MV-4-11 (cell line): ENCODE results near the gene IFNL2.
"Not testable (repeated sequence)": the region's sequence is repeated elsewhere in the genome, so short reads cannot be mapped to it uniquely, and the experiment has no call there.

Experiments used
- DNase-seq: peaks from one replicate; lab custom pipeline; 2025; lab: John Stamatoyannopoulos, UW

Gene IFNL2

DNA sequence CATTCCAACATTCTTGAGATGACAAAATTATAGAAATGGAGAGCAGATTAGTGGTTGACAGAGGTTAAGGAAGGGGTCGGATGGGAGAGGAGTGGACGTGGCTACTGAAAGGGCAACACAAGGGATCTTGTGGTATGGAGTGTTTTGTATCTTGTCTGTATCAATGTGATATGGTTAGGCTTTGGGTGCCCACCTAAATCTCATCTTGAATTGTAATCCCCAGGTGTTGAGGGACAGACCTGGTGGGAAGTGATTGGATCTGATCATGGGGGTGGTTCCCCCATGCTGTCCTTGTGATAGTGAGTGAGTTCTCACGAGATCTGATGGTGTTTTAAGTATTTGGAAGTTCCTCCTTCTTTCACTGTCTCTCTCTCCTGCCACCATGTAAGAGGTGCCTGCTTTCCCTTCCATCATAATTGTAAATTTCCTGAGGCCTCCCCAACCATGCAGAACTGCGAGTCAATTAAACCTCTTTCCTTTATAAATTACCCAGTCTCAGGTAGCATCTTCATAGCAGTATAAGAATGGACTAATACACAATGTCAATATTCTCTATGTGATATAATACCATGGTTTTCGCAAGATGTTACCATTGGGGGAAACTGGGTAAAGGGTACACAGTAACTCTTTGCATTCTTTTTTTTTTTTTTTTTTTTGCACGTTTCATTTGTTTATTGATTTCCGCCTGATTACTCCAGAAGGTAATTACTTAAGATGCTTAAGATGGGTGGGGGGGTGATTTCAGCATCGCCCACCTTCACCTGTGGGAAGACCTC is 14.6 kb upstream of the IFNL2 start:
- DNase-seq, result no peak

DNA sequence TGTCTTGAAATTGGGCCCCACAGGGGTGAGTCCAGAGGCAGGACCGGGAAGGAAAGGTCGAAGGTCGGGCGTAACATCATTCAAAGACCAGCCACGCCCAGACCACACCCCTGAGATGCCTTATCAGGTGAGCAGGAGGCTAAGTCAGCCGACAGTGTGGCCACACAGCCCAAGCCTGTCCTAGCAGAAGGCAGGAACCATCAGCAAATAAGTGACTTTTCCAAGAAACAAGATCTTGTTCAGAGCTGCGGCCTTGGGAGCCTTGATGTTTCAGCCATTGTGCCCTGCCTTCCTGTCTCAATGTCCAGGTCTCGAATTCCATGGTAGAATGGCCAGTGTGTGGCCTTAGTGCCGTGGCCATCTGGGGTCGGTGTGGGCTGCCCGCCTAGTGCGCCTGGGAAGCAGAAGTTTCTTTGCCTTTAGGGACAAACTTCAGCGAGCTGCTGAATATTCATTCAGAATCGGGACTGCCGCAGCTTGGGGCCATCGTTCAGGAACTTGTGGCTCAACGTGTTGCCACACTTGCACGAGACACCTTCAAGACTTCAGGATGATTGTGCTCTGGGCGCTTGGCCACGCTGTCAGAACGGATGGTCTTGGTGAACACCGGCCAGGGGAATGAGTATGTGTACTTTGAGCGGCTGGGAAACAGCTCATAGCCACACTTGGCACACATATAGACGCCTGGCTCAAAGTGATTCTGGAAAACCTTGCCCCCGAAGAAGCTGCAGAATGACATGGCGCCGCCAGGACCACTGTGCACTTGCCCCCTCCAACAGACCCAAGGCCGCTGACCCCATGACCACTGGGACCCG is 13.5 kb upstream of the IFNL2 start:
- no peak for DNase-seq

DNA sequence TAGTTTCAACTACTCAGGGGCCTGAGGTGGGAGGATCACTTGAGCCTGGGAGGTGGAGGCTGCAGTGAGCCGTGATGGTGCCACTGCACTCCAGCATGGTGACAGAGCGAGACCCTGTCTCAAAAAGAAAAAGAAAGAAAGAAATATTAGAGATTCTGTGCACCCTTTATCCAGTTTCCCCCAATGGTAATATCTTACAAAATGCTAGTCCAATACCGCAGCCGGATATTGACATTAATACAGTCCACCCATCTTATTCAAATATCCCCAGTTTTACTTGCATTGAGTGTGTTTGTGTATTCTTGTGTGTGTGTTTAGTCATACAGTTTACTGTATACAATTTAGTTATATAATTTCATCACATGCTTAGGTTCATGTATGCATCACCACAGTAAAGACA is 11.0 kb upstream of the IFNL2 start:
- DNase-seq, result no peak

DNA sequence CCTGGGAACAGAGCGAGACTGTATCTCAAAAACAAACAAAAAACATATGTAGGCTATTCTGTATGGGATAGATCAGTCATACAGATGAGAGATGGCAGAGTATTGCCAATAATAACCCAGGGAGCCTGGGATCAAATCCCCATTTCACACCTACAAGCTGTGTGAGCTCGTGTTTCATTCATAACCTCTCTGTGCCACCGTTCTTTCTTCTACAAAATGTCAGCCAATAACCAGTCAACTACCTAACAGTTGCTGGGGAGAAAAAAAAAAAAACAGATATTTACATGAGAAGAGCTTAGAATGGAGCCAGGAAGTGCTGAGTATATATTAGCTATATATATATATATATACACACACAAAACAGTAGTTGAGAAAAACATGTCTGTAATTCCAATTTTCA is 6.5 kb upstream of the IFNL2 start:
- DNase-seq, result no peak

DNA sequence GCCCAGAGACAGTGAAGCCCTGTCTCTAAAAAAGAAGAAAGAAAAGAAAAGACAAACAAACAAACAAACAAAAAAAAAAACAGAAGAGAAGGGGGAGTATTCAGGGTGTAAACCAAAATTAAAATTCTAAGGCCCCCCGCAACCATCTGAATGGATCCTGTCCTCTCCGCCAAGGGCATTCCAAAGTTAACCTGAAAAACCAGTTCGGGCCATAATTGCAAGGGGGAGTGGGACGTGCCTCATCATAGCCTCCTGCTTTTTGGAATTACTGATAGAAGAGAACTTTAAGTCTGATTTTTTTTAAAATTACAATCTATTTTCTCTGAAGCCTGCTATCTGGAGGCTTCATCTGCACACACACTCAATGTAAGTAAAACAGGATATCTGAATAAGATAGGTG is 5.7 kb upstream of the IFNL2 start:
- no peak for DNase-seq

DNA sequence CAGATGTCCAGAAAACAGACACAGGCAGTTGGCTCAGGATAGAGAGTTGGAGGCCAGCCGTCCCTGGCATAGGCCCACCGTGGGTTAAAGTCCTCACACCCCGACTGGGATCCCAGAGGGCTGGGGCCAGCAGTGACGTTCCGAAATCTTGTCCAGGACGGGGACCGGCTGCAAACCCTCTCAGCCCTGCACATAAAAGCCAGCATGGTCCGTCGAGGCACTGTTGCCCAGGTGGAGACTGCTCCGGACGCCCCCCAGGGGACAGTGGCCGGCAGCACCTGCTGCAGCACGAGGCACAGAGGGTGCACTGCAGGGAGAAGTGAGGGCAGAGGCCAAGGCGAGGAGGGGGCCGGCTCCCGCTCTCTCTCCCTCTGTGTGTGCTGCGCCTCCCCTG is 4.3 kb upstream of the IFNL2 start:
- no peak for DNase-seq

DNA sequence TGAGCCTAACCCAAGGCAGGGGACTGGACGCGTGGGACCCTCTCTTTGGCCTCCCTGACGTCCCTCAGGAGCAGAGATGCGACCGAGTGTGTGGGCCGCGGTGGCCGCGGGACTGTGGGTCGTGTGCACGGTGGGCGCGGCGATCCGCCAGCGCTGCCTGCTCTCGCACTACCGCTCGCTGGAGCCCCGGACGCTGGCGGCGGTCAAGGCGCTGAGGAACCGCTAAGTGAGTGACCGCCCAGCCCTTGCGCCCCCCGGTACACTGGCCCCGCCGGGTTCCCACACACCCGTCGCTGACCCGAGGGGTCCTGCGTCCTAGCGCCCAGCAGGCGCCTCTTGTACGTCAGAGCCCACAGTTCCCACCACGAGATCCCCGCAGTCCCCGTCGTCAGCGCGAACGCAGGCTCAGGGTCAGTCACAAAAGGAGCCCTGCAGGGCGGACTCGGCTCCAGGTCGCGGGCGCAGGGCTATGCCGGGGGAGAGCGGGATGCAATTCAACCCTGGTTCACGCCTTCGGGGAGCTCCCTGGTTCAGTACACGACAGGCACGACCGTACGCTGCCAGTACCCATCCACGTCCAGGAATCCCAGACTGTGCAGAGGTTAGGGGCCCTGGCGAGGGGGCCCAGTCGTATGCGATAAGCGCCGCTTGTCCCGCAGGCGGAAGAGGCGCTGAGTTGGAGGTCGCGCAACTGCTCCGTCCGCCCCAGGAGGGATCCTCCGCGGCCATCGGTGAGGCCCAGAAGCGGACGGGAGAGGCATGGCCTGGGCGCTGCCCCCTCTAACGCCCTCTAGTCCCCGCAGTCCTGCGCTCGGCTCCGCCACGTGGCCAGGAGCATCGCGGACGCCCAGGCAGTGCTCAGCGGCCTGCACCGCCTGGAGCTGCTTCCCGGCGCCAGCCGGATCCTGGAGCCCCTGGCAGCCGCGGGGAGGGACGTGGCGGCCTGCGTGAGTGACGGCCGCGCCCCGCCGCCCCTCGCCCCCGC is 3.6 kb upstream of the IFNL2 start:
- no peak for DNase-seq

DNA sequence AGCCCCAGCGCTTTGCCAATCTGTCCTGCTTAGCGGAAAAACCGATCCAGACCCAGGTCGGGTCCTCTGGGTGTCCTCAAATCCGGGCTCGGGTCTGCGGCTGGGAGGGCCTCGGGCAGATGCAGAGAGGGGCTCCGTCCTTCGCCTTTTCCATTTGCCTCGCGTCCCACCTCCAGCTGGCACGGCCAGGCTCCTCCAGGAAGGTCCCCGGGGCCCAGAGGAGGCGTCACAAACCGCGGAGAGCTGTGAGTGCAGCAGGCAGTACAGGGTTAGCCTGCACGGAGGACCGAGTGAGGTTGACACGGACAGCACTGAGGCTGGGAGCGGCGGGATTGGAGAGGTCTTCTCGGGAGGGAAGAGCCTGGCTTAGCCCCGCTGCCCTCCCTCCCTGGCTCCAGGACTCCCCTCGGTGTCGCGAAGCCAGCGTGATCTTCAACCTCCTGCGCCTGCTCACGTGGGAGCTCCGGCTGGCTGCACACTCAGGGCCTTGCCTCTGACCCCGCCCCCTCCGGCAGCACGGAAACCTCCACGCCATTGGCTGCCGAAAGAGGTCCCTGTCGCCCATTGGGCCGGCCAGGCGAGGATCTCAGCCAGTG is 2.8 kb upstream of the IFNL2 start:
- DNase-seq, result no peak

DNA sequence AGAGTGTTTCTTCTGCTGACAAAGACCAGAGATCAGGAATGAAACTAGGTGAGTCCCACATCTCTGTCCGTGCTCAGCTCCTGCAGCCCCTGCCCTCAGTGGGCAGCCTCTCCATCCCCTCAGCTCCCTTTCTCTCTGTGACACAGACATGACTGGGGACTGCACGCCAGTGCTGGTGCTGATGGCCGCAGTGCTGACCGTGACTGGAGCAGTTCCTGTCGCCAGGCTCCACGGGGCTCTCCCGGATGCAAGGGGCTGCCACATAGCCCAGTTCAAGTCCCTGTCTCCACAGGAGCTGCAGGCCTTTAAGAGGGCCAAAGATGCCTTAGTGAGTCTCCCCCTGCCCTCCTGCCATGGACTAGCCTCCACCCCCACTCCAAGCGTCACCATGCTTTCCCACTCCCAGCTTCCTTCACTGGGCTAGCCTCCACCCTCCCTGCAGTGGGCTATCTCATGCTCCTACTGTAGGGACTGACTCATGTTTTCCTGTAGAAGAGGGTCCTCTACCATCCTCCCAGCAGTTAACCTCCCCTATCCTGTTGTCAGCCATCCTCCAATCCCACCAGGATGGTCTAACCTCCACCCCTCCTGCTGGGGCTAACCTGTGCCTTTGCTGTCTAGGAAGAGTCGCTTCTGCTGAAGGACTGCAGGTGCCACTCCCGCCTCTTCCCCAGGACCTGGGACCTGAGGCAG is 481 bp downstream of the IFNL2 start:
- DNase-seq, result not testable (repeated sequence)

DNA sequence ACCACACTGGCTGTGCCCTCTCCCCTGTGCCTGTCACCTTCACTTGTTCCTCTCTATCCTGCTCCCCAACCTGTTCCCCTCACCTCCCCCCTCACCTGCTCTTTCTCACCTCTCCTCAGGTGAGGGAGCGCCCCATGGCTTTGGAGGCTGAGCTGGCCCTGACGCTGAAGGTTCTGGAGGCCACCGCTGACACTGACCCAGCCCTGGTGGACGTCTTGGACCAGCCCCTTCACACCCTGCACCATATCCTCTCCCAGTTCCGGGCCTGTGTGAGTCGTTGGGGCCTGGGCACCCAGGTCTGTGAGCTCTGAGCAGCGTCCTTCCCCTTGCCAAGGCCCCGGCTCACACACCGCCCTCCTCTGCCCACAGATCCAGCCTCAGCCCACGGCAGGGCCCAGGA is 1.2 kb downstream of the IFNL2 start:
- not testable (repeated sequence) for DNase-seq

DNA sequence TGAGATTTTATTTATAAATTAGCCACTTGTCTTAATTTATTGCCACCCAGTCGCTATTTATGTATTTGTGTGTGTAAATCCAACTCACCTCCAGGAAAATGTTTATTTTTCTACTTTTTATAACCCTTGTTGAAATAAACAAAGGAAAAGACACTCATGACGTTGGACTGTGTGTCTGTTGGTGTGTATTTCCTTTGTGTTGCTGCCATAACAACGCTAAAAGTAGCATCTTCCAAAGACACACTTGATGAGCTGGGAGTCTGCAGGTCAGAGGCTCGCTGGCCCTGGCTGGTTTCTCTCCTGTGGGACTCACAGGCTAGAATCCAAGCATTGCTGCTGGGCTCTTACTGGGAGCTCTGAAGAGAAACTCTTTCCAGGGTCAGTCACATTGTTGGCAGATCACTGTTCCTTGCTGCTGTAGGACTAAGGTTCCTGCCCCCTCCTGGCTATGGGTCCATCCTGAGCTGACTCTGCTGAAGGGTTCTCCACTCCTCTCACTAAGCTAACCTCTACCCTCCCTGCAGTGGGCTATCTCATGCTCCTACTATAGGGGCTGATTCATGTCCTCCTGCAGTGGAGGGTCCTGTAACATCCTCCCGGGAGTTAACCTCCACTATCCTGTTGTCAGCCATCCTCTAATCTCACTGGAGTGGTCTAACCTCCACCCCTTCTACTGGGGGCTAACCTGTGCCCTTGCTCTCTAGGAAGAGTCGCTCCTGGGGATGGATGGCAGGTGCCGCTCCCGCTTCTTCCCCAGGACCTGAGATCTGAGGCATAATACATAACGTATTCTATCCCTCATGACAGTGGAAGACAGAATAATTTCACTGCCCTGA is 2.1 kb downstream of the IFNL2 start:
- DNase-seq, result no peak

DNA sequence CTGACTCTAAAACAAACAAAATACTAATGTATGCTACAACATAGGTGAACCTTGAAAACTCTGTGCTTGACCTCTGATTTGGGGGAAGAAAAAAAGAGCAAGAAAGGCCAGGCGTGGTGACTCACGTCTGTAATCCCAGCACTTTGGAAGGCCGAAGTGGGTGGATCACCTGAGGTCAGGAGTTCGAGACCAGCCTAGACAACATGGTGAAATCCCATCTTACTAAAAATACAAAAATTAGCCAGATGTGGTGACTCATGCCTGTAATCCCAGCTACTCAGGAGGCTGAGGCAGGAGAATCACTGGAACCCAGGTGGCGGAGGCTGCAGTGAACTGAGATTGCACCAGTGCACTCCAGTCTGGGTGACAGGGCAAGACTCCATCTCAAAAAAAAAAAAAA is 5.7 kb downstream of the IFNL2 start:
- not testable (repeated sequence) for DNase-seq

DNA sequence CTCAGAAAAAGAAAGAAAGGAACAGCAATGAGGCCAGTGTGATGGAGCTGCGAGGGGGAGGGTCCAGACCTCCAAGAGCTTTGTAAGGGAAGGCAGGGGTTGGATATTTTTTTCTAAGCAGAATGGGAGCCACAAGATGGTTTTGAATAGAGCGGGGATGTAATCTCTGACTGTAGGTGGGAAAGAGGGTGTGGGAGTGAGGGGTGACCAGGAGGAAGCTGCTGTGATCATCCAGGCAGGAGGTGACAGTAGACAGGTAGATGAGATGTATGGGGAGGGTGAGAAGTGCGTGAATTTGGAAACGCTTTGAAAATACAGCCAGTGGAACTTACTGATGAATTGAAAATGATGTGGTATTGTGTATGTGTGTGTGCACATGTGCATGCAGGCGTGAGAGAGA is 7.4 kb downstream of the IFNL2 start:
- no peak for DNase-seq

DNA sequence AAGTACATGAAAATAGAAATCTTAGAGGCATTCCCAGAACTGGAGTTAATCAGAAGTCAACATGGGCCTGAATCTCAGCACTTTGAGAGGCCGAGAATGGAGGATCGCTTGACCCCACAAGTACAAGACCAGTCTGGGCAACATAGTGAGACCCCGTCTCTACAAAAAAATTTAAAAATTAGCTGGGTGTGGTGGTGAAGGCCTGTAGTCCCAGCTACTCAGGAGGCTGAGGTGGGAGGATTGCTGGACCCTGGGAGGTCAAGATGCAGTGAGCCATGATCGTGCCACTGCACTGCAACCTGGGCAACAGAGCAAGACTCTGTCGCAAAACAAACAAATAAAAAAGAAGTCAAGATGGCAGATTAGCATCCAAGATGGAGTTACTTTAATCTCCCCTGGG is 8.5 kb downstream of the IFNL2 start:
- DNase-seq, result no peak

DNA sequence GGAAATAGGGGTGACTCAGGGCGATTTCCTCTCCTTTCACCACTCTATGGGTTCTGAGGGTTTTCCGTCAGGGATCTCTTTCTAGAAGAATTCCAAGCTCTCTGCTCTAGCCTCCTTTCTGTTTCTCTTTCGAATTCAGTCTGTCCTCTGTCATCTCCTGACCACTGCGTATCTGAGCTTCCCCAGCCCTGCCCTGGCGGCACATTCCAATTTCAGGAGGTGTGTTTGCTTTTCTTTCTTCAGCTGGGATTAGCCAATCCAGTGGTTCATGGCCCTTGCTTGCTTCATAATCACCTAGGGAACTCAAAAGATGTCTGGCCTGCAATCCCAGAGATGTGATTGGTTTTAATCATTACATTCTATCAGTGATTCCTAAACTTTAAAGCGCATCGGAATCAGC is 9.4 kb downstream of the IFNL2 start:
- DNase-seq, result no peak

DNA sequence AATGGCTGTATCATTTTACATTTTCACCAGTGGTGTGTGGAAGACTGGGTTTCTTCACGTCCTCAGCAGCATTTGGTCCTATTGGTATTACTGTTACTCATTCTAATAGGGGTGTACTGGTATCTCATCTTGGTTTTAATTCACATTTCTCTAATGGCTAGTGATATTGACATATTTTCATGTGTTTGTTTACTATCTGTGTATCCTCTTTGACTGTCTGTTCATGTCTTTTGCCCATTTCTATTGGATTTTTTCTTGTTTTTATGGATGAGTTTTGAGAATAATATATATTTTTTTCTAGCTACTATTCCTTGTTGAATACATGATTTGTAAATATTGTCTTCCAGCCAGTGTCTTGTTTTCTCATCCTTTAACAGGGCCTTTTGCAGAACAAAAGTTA is 13.8 kb downstream of the IFNL2 start:
- no peak for DNase-seq

DNA sequence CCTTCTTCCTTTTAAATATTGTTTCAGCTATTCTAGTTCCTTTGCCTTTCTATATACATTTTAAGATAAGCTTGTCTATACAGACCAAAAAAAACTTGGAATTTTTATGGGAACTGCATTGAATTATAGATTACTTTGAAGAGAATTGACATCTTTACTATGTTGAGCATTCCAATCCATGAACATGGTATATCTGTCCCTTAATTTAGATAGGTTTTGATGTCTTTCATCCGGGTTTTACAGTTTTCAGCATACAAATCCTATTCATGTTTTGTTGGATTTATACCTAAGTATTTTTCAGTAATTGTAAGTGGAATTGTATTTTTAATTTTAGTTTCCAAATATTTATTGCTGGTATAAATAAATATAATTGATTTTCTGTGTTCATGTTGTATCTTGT is 15.8 kb downstream of the IFNL2 start:
- no peak for DNase-seq

DNA sequence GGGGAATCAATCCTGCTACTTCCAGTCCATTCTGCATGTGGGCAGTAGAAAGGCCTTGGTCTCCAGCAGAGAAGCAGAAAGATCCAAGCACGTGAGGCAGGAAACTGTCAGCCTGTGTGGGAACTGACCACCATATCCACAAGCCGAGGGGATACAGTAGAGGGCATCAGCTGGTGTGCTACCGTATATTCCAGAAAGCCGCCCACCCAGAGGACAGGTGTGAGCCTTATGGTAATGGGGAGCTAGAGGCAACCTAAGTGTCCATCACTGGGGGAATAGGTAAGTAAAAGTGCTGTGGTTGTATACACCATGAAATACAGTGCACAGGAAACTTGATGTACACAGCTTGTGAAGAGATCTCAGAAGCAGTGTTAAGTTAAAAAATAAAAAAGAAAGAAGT is 25.2 kb downstream of the IFNL2 start:
- no peak for DNase-seq

DNA sequence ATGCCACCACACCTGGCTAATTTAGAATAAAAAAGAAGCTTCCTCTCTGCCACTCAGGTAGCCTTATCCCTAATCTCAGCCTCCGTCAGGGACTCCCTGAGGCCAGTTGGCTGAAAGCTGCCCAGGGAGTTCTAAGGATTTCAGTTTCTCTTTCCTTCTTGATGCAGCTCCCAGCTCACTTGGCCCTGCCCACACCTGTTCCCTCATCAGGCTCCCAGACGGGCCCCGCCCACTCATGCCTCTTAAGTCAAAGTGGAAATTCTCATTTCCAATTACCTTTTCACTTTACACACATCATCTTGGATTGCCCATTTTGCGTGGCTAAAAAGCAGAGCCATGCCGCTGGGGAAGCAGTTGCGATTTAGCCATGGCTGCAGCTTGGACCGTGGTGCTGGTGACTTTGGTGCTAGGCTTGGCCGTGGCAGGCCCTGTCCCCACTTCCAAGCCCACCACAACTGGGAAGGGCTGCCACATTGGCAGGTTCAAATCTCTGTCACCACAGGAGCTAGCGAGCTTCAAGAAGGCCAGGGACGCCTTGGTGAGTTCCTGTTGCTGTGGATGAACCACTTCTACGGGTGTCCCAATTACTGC is 28.0 kb downstream of the IFNL2 start, which contains the start of gene IFNL1:
Gene IFNL1 (plus strand): TSS at position 353 of the 591 bp plus-strand sequence. CDS start 15 bp downstream, at position 368.
- DNase-seq, result no peak

DNA sequence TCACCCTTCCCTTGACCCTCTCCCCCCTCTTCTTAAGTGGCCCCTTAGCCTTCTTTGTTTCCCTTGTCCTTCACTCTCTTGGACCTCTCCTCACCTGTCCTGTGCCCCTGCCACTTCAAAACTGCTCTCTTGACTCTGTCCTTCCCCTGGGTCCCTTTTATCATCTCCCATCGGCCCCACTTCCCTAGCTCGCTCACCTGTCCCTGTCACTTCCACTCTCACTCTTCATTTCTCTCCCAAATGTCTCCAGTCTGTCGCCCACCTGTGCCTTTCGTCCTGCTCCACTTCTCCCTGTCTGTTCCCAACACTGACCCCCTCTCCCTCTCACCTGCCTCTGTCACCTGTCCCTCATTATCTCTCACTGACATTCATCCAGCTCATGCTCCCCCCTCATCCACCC is 28.7 kb downstream of the IFNL2 start:
- DNase-seq, result no peak
